Gastrocnemius medialis (tissue), 4 donors: ENCODE results near the gene BSDC1. TPM values are rescaled to one million over a fixed set of nuclear protein-coding genes. Genes with fewer than 3 reads are reported as not detected.
"Not testable (repeated sequence)": the region's sequence is repeated elsewhere in the genome, so short reads cannot be mapped to it uniquely, and the experiment has no call there.

Experiments used
- ATAC-seq, 2 donors: fragments of 150-250 bp; one replicate each; pipeline ENCODE4 v1.9.1; 2016
- DNase-seq, 2 donors: peaks; one replicate each; pipeline ENCODE4 v3.0.0-alpha.2; 2019
- H3K27ac ChIP-seq, 4 donors: fragments of 200-600 bp; sonication (generic); 1 replicate in 1 of 4; 2 replicates in 3 of 4; pipeline ENCODE4 v1.5.1; 2016 to 2018; ENCODE audit warnings: mild to moderate bottlenecking in 2 of 4, moderate library complexity in 1 of 4
- H3K27me3 ChIP-seq, 3 donors: fragments of 200-600 bp; sonication (generic) in 2 of 3; 1 replicate in 1 of 3; 2 replicates in 2 of 3; pipeline versions ENCODE4 v1.5.1 to v1.6.0; 2016 to 2019; ENCODE audit warnings: mild to moderate bottlenecking in 1 of 3, moderate library complexity in 1 of 3
- H3K36me3 ChIP-seq, 2 donors: fragments of 200-600 bp; sonication (generic) in 1 of 2; one replicate each; pipeline ENCODE4 v1.5.1; 2017 to 2018
- H3K4me1 ChIP-seq, 2 donors: fragments of 200-600 bp; sonication (generic) in 1 of 2; one replicate each; pipeline ENCODE4 v1.5.1; 2016 to 2017; ENCODE audit warnings: mild to moderate bottlenecking in 2 of 2
- H3K4me3 ChIP-seq, 4 donors: fragments of 200-600 bp; sonication (generic) in 3 of 4; 1 replicate in 1 of 4; 2 replicates in 3 of 4; pipeline ENCODE4 v1.5.1; 2016 to 2019; ENCODE audit warnings: mild to moderate bottlenecking in 2 of 4
- H3K9me3 ChIP-seq, 3 donors: fragments of 200-600 bp; sonication (generic) in 2 of 3; 1 replicate in 1 of 3; 2 replicates in 2 of 3; pipeline ENCODE4 v1.5.1; 2016 to 2019
- POLR2A ChIP-seq, 2 donors: fragments of 450-650 bp; IDR thresholded peaks; one replicate each; pipeline ENCODE4 v1.6.1; 2017; ENCODE audit warnings: antibody characterized with exemption in 2 of 2, mild to moderate bottlenecking in 2 of 2, moderate library complexity in 2 of 2
- in situ Hi-C, 4 donors: fragments of 200-750 bp; cut with MboI; loops; one replicate each; pipeline versions ENCODE4 v1.15.0 to v1.8.0; 2017; ENCODE audit warnings: low sequenced_read_pairs in 4 of 4
- intact Hi-C: fragments of 100-400 bp; cut with DNase I; formaldehyde crosslinking; loops from one replicate; pipeline ENCODE4 v1.15.1; 2023; ENCODE audit warnings: low total_unique reads
- total RNA-seq, 4 donors: library from RNA; depleted of rRNA; stranded (reverse); fragments of >200 nt; gene quantifications; one replicate each; pipeline versions ENCODE4 v1.1.0 to v1.2.3, GENCODE V29; 2016
- TF ChIP-seq, protein P1 (sequence below), 5 experiments: fragments of 450-650 bp in 3 of 5; fragments of 200-600 bp in 2 of 5; sonication (generic) in 2 of 5; IDR thresholded peaks in 4 of 5; conservative IDR thresholded peaks in 1 of 5; 1 replicate in 4 of 5; 2 replicates in 1 of 5; pipeline ENCODE4 v1.5.1; 2016 to 2019; ENCODE audit warnings: antibody characterized with exemption in 5 of 5, mild to moderate bottlenecking in 3 of 5, moderate library complexity in 3 of 5

Gene BSDC1, protein sequence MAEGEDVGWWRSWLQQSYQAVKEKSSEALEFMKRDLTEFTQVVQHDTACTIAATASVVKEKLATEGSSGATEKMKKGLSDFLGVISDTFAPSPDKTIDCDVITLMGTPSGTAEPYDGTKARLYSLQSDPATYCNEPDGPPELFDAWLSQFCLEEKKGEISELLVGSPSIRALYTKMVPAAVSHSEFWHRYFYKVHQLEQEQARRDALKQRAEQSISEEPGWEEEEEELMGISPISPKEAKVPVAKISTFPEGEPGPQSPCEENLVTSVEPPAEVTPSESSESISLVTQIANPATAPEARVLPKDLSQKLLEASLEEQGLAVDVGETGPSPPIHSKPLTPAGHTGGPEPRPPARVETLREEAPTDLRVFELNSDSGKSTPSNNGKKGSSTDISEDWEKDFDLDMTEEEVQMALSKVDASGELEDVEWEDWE
- 10 to 100 TPM; 53.8 to 77.8 (median 62.1) TPM for total RNA-seq

DNA sequence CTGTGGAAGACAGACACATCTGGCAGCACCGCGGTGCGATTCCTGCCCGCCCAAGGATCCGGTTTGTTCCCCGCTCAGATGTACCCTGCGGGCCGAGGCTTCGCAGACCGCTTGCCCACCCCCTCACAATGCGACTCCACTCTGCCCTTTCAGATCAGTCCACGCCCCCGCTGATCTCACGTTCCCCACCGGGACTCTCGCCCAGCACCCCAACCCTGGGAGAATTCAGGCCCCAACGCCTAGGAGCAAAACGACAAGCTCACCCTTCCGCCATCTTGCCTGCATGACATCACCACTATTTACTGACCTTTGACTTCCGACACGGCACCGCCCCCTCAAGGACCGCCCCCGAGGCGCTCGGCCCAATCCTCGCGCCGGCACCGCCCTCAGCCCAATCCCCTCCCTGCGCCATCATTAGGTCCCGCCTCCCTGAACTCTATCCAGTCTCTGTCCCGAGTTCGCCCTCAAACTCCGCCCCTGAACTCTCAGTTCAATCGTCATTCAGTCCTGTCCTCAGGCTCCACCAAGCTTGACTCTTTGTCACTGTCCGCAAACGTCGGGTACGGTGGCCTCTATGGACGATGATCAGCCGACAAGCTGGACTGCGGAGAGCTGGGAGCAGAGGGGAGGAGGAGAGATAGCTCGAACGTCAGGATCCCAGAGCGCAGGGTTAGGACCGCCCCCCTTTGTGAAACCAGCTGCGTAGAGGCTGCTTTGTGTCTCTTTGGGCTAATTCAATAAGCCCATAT is at the start of gene BSDC1:
Gene BSDC1 (minus strand): TSS at position 301 of the 749 bp plus-strand sequence. CDS start 27 bp downstream, at position 274.
- Histone ChIP-seq H3K27me3 (no peaks in the 10 kb centered on the region), H3K9me3 (no peaks in the 10 kb centered on the region), H3K4me3 (peak within 1 kb of the TSS; percentile 77 to 87 (median 84)), H3K36me3 (peaks cover 0 to 32% of the 10 kb centered on the region in 2 donors), H3K4me1 (peaks cover 25 to 39% of the 10 kb centered on the region in 2 donors), H3K27ac (peak within 1 kb of the TSS; percentile 92 to 97 (median 94))
- intact Hi-C loops (loop anchor here (1.0 to 2.0 kb wide), 2 partner anchors 43 to 256 kb away; partner anchors contain the start of genes RBBP4 and ZBTB8OS), in situ Hi-C loops (no loop called here)
- peak; percentile 96 to 98 for ATAC-seq
- peak; percentile 98 for DNase-seq
- peak; percentile 93 to 95 for TF ChIP-seq POLR2A (IDR thresholded peaks at IDR 0.05)
- TF ChIP-seq, protein P1, sequence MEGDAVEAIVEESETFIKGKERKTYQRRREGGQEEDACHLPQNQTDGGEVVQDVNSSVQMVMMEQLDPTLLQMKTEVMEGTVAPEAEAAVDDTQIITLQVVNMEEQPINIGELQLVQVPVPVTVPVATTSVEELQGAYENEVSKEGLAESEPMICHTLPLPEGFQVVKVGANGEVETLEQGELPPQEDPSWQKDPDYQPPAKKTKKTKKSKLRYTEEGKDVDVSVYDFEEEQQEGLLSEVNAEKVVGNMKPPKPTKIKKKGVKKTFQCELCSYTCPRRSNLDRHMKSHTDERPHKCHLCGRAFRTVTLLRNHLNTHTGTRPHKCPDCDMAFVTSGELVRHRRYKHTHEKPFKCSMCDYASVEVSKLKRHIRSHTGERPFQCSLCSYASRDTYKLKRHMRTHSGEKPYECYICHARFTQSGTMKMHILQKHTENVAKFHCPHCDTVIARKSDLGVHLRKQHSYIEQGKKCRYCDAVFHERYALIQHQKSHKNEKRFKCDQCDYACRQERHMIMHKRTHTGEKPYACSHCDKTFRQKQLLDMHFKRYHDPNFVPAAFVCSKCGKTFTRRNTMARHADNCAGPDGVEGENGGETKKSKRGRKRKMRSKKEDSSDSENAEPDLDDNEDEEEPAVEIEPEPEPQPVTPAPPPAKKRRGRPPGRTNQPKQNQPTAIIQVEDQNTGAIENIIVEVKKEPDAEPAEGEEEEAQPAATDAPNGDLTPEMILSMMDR (IDR thresholded peaks at IDR 0.05 in 4 of 5, conservative IDR thresholded peaks at IDR 0.05 in 1 of 5), result no peak

DNA sequence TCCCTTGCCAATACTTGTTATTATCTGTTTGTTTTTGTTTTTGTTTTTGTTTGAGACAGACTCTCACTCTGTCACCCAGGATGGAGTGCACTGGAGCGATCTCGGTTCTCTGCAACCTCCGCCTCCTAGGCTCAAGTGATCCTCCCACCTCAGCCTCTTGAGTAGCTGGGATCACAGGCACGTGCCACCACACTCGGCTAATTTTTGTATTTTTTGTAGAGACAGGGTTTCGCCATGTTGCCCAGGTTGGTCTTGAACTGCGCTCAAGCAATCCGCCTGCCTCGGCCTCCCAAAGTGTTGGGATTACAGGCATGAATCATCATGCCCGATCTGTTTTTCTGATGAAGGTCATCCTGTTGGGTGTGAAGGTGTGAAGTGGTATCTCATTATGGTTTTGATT is 47.2 kb upstream of the BSDC1 start:
- DNase-seq, H3K9me3 ChIP-seq, H3K27me3 ChIP-seq, in situ Hi-C loops, H3K27ac ChIP-seq, H3K4me1 ChIP-seq, ATAC-seq, H3K4me3 ChIP-seq, H3K36me3 ChIP-seq: not testable (repeated sequence)
- intact Hi-C loops, result loop anchor here (10.0 kb wide), 1 partner anchor 173 kb away; no protein-coding TSS in a partner anchor

DNA sequence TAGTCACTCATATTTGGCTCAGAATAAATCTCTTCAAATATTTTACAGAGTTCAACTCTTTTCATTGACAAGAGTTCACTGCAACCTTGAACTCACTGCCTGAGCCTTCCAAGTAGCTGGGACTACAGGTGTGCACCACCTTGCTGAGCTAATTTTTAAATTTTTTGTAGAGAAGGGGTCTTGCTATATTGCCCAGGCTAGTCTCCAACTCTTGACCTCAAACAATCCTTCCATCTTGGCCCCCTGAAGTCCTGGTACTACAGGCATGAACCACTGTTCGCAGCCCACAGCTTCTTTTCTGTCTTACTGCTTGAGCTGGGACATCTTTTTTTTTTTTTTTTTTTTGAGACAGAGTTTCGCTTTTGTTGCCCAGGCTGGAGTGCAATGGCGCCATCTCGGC is 44.5 kb upstream of the BSDC1 start:
- H3K4me1 ChIP-seq, H3K9me3 ChIP-seq, intact Hi-C loops, in situ Hi-C loops, H3K36me3 ChIP-seq, H3K4me3 ChIP-seq, ATAC-seq, H3K27ac ChIP-seq, H3K27me3 ChIP-seq, DNase-seq: not testable (repeated sequence)

DNA sequence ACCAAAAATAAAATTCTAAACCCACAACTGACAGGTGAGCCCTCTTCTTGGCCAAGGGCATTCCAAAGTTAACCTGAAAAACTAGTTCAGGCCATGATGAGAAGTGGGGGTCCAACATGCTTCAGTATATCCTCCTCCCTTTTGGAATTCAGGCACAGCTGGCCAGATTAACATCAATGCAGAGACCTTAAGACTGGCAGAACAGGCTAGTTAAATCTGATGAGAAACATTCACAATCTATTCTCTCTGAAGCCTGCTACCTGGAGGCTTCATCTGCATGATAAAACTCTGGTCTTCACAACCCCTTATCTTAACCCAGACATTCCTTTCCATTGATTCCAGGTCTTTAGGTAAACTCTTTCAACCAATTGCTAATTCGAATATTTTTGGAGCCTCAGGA is 43.9 kb upstream of the BSDC1 start:
- no peak for ATAC-seq
- in situ Hi-C loops (no loop called here), intact Hi-C loops (no loop called here)
- peaks cover 0 to 8% (median 0%) of the 10 kb centered on the region in 3 donors for H3K27me3 ChIP-seq
- no peak for DNase-seq
- no peak for TF ChIP-seq POLR2A (IDR thresholded peaks at IDR 0.05)
- TF ChIP-seq, protein P1 (IDR thresholded peaks at IDR 0.05 in 4 of 5, conservative IDR thresholded peaks at IDR 0.05 in 1 of 5), result no peak
- no peak overlapping the region for H3K4me3 ChIP-seq
- H3K4me1 ChIP-seq, result no peaks in the 10 kb centered on the region
- H3K27ac ChIP-seq, result no peak overlapping the region
- no peaks in the 10 kb centered on the region for H3K9me3 ChIP-seq
- H3K36me3 ChIP-seq, result no peaks in the 10 kb centered on the region

DNA sequence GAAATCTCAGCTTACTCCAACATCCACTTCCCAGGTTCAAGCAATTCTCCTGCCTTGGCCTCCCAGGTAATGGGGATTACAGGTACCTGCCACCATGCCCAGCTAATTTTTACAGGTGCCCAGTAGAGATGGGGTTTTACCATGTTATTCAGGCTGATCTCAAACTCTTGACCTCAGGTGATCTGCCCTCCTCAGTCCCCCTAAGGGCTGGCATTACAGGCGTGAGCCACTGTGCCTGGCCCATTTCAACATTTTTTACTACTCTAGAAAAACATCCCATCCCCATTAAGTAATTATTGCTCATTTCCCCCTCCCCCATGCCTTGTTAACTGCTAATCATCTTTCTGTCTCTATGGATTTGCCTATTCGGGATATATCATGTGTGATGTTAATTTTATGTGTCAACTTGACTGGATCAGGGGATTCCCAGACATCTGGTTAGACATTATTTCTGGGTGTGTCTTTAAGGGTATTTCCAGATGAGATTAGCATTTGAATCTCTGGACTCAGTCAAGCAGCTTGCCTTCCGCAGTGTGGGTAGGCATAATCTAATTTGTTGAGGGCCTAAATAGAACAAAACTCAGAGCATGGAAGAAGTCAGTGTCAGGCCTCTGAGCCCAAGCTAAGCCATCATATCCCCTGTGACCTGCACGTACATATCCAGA is 37.6 kb upstream of the BSDC1 start:
- no peak overlapping the region for H3K27ac ChIP-seq
- H3K4me3 ChIP-seq, result no peak overlapping the region
- H3K27me3 ChIP-seq, result peaks cover 0 to 2% (median 0%) of the 10 kb centered on the region in 3 donors
- H3K4me1 ChIP-seq, result peaks cover 0 to 11% of the 10 kb centered on the region in 2 donors
- H3K36me3 ChIP-seq, result no peaks in the 10 kb centered on the region
- intact Hi-C loops, result no loop called here
- H3K9me3 ChIP-seq, result no peaks in the 10 kb centered on the region
- no peak for TF ChIP-seq POLR2A (IDR thresholded peaks at IDR 0.05)
- TF ChIP-seq, protein P1 (IDR thresholded peaks at IDR 0.05 in 4 of 5, conservative IDR thresholded peaks at IDR 0.05 in 1 of 5), result no peak
- ATAC-seq, result no peak
- in situ Hi-C loops, result no loop called here
- no peak for DNase-seq
